ENCODE measurements around the gene ADAM12.

The ADAM12 gene

DNA sequence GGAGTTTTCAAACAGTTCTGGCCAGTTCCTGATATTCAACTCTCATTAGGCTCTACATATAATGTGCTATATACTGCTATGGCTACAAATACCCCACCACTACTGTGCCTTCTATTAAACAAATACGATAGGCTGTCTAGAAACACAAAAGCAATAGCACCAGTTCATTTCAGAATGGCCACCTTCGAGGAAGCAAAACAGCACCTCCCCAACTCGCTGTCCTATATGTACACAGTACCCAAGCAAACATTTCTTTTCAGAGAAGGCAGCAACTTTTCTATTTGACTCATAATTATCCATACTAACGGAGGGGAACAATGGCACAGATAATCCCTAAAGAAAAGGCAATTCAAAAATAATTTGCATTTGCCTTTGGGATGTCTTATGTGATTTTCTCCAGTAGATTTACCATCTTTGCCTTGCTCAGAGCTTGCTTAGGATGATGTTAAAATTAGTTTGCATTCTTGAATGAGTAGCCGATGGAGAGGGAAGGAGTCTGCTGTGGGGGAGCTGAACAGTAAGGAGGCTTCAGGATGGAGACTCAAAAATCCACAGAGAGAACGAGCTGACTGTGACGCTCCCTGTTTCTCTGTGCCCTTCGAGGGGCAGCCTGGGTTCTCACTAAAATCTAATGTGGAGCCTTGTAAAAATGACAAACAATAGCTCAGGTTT is 273.3 kb downstream of the ADAM12 start:
- no peak for DNase-seq (ENCODE audit: low read depth in 2 of 2)

DNA sequence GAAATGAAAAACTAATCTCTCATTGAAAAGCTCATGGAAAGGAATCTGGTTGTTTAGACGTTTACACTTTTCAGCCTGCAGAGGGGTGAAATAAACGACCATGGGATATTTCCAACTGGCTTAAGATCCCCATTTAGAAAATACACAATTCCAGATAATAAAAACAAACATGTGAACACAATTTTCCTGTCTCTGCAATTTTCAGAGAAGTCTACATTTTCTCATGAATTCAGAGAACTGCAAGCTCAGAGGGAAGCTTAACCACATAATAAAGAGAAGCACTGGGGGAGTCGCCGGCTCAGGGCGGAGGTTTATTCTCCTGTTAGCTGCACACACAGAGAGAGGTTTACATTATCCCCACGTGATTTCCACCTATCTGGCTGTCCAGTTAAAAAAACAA is 276.8 kb downstream of the ADAM12 start:
- DNase-seq (ENCODE audit: low read depth in 2 of 2): no peak

DNA sequence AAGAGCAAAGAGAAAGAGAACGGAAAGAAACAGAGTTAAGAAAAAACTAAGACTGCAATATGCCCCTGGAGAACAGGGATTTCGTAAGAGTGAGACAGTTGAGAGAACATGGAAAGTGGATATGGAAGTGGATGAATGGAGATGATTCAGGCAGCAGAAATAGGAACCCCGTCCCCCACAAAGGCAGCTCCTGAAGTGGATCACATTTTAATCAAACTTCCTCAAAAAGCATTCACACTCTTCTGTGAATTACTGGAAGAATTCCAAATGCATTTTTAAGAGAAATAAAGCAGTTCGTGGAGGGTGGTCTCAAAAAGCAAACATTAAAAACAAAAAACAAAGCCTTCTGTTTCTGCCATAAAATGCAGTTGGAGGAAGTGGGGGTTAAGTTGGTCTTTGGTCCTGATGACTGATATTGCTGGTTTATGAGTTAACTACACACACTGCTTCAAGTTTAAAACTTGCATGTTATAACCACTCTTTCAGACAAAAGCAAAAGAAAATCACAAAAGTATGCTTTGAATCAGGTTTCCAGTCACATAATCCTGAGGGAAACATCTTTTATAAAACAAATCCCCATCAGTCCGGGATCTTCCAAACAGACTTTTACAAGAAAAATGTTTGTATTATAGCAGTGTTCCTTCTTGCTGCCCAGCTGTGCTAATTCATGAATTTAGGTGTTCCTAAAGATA is 277.6 kb downstream of the ADAM12 start:
- DNase-seq (ENCODE audit: low read depth in 2 of 2): no peak

DNA sequence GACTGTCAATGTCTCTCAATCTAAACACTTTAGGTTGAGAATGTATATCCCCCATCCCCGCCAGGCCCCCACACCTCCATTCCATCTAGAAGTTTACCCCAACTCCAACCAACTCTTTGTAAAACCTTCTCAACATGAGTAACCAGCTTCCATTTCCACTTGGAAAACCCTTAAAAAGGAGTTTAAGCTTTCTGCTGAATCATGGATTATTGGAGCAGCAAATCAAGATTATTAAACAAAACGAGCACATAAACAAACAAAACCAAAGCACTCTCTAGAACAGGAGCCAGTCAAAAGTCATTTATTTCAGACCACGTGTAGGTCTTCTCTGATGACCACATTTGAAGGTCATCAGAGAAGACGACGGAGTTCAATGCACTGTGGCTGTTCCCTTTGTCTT is 278.4 kb downstream of the ADAM12 start:
- no peak for DNase-seq (ENCODE audit: low read depth in 2 of 2)

DNA sequence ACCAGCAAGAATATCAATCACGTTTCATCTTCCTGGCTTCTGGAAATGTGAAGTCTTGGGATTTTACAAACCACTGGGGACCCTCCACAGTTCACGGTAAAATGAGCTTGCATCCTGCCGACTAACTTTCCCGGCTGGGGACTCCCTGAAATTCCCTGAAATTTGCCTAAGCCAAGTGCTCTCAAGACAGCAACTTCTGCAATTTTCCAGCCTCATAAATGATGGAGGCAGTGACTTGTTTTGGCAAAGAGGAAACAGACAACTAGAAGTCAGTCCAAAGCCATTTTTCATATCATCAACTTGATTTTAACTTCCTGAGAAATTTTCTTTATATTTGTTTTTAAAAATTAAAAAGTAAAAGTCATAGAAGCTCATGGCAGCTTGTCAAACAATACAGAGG is 279.6 kb downstream of the ADAM12 start:
- no peak for DNase-seq (ENCODE audit: low read depth in 2 of 2)

DNA sequence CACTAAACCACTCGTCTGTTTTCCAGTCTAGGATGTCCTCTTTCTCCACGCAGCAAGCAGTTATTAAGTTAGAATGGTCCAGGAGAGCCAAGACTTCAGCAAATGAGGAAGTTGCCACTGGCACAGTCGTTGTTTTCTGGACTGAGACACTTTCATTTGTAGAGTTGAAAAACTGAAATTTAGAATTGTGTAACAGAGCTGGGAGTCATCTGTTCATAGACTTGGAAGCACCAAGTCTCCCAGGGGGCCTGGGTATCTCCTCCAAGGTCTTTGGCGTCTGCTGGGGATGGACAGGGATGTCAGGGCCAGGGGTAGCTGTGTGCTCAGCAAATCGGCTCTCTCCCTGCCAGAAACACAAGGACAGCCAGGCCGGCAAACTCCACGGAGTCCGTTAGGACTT is 283.5 kb downstream of the ADAM12 start:
- DNase-seq (ENCODE audit: low read depth in 2 of 2): no peak

DNA sequence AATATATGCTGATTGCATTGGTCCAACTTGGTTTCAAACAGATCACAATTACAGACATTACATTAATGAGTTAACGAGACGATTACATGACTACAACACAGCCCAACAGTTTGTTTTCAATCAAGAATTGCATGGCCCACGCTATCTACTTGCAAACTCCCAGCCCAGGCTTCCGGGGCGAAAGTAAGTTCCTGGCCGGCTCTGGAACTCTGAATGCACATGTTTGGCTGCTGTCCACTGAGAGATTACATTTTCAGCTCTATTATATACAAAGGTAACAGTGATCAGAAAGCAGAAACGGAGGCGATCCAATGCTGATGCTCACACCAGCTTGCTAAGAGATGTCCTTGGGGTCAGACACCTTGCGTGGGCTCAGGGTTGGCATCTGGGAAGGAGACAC is 285.6 kb downstream of the ADAM12 start:
- no peak for DNase-seq (ENCODE audit: low read depth in 2 of 2)

DNA sequence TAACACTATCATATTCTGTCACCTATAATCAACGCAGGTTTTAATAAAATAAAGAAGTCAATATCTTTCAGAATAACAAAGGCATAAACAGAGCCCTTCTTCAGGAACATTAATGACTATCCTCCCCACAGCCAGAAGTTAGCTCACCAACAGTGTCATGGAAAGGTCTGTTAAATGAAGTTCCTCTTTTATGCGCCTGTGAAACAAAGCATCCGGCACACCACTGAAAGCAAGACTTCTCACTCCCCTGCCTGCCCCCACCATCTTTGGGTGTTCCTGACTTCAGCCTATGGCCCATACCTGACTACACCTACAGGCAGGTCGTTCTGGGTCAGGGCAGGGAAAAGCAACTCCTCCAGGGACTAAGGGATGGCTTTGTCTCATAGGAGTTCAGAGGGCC is 286.5 kb downstream of the ADAM12 start:
- no peak for DNase-seq (ENCODE audit: low read depth in 2 of 2)

DNA sequence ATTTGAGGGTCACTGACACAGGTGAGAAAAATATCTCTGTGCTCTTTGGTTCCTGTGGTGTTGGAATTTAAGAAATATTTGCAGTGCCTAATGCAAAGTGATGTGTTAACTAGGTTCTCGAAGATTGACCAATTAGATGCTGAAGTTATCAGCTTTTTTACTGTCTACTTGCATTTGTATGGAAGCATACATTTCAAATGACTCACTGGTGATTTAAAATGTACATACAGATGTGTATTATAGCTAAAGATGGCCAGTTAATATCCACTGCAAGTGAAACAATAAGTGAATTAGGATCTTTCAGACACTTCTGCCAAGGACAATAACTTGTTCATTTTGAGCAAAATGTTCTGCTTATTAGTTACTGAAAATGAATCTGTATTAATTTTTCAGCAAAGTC is 287.0 kb downstream of the ADAM12 start:
- no peak for DNase-seq (ENCODE audit: low read depth in 2 of 2)

DNA sequence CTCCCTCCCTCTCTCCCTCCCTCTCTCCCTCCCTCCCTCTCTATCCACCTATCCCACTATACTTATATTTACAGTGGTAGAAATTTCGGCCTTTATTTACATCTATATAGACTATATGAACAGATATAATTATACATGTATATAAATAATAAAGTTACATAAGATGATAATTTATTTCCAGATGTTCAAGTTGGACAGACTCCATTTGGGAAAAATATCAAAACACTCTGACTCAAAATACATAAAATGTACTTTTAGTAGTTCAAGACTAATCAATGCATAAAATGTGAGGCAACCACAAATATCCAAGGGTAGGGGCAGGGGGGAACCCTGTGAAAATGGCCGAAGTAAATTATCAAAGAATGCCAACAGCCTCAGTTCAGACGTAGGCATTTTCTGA is 288.9 kb downstream of the ADAM12 start:
- DNase-seq (ENCODE audit: low read depth in 2 of 2): no peak

DNA sequence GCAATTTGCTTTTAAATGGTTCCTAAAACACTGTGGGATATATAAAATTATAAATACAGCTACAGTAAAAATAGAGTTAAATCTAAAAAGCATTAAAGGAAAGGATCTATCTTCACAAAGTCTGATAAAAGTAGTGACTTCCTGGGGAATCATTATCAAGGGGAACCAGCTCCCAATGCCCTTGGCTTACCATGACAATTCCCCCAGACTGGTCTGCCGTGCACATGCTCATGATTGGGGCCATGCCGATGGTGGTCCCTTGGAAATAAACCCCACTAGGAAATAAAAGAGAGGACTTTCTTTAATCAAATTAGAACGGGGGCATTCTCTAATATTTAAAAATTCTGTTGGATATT is 290.1 kb downstream of the ADAM12 start:
- DNase-seq (ENCODE audit: low read depth in 2 of 2): no peak

DNA sequence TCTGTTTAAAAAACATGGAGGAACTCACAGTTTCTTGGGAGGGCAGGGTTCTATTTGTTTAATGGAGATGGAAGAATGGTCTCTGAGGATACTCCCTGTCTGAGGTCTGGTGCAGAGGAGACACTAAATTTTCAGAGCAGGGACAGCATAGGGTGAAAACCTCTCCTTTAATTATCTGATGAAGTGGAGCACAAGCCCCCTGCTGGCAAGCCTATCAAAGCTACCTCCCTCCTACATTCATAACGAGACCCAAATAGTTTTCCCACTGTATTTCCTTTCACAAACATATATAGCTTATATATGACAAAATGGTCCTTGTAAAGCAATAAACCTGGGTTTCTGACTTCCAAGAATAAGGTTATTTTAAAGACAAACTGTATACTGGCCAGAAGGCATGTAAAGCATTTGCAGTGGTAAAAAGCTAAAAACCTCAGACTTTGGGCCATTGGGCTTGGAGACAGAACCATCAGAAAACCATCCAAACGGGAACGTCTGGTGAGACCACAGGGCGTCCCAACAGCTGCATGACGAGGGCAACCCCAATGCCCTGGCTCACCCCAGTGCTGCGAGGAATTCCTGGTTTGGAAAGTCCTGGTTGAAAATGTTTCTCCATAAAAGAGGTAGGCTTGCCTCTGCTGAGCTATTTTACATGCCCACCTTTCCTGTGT is 290.6 kb downstream of the ADAM12 start:
- no peak for DNase-seq (ENCODE audit: low read depth in 2 of 2)

DNA sequence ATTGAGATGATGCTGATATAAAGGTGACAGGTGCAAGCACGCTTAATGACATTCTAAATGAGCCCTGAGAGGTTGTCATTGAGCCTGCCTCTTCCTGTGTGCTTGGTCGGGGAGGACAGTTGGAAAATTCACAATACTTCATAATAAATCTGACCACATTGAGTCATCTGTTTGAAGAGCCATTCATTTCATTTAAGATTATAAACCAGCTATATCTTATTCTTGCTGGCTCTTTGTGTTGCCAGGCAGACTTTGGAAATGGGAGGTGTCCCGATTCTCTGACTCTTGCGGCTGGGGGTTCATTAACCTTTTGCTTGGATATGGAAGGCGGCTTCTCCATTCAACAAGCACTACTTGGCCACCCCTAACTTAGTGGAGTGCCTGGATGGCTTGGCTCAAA is 293.7 kb downstream of the ADAM12 start:
- no peak for DNase-seq (ENCODE audit: low read depth in 2 of 2)

DNA sequence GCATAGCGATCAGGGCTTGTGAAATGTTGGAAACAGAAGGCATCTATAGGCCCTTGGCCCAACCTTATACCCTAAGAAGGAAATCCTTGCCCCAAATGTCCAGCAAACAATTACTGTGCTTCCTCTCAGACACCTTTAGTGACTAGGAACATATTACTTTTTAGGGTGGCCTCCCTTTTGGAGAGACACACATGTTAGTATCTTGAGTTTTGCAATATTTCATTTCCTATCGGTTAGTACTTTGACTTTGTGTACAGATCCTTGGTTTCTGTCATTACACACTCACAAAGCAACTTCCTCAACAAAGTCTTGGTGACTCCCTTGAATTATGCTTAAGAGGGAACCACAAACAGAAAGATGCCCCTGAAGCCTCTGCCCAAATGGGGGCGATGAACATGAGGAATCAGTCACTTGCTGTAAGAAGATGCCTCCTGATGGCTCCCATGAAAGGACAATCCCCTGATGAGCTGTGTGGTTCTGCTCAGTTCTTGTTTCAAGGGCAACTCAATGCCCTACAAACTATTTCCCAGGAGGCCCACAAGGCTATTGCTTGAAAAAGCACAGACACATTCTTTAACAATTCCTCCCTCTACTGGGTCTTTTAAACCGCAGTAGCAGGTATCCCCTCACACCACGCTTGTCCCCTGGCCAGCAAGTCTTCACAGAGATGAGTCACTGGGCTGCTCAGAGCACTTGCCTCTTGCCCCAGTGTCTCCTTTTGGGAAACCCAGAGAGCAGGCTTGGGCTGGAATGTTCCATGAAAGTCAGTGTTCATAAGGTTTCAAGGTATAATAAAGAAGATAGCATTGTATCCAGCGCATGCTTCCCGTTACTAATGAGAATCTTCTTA is 295.7 kb downstream of the ADAM12 start:
- no peak for DNase-seq (ENCODE audit: low read depth in 2 of 2)

DNA sequence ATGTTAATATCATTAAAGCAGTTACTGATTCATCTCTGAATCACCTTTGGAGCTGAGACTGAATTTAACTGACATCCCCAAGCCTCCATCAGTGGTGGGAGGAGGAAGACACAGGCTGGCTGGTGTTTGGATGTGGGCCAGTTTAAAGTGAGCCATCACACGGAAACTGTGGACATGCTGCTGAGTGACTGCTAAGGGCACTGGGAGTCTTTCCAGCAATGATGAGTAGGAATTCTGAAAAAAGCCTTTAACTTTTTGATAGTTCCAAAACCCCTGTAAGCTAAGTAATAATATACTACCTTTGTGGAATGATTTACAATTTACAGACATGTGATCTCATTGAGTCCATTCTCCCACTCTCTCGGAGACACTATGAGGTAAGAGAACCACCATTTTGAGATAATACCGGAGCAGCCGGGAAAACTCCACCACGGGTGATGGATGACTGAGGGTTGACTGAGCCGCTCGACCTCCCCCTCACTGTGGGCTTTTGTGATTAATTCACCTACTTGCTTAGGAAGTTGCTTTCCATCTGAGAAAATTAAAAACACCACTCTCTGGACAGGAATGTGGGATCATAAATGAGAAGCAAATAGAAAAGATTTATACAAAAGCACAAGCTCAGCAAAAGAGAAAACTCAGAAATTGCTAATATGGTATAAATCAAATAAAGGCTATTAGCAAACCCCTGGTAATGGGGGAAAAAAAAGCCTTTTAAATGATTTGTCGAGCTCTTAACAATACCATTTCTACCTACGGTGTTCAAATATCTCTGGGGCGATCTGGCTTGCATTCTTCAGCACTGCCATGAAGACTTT is 297.2 kb downstream of the ADAM12 start:
- DNase-seq (ENCODE audit: low read depth in 2 of 2): no peak

DNA sequence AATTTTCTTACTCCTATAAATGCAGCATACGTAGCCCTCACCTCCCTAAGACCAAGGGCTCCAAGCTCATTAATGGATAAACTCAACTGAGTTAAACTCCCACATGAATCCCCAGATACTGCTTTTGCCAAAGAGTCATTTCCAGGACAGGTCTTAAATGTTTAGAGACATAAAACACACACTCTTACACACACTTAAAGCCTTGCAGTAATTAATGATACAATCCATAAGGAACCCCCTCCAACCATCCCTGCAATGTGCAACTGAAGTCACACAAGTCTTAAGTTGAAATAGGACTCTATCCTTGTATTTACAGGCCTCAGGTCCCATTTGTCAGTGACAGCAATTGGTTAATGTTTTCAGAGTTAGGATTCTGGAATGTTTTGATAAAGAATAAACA is 297.8 kb downstream of the ADAM12 start:
- DNase-seq (ENCODE audit: low read depth in 2 of 2): no peak

DNA sequence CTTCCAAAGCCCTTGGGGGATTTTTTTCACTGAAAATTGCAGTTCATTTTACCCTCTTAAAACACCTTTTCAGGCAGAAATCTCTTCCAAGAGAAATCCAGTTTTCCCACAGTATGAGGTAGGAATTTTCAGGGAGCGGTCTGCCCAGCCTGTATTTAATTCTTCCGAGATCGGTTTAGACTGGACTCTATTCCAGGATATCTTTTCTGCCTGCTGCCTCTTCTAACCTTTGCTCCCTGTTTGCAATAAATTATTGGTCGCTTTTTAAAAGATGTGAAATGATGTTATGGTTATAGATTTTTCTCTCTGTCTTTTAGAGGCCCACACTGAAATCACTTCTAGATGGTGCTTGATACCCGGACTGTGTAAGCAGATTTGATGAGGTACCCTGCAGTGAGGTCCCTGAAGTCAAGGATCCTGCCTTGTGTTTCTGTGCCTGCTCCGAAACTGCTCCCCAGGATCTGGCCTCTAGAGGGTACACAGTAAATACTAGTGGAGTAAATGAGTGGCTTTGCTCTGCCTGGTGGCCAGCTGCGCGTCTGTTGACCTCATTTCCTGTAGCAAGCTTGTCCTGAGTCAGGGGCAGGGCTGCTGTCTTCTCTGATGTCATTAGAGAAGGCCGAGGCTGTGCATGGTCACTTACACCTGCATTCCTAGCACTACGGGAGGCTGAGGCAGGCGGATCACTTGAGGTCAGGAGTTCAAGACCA is 300.3 kb downstream of the ADAM12 start:
- no peak for DNase-seq (ENCODE audit: low read depth in 2 of 2)

DNA sequence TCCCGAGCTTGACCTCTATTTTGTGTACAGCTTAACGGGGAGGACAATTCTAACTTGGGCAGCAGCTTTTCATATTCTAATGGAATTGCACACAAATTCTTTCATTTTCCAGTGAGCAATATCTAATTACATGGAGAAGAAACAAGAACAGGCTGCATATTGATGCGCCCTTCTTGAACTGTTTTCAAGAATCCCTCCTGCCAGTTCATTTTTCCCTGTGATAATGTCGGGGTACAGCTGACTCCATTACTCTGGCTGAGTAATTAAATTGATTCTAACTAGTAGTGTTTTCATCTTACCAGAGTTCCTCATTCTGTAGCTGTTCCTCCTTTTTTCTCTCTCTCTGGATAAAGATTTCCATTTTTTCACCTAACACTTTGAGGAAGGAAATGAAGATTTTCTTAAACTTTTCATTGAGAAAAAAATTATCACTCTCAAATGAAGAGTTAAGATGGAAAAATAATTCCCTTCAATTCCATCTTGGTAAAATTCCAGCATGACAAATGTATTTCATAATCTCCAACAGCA is 301.1 kb downstream of the ADAM12 start:
- DNase-seq (ENCODE audit: low read depth in 2 of 2): no peak

DNA sequence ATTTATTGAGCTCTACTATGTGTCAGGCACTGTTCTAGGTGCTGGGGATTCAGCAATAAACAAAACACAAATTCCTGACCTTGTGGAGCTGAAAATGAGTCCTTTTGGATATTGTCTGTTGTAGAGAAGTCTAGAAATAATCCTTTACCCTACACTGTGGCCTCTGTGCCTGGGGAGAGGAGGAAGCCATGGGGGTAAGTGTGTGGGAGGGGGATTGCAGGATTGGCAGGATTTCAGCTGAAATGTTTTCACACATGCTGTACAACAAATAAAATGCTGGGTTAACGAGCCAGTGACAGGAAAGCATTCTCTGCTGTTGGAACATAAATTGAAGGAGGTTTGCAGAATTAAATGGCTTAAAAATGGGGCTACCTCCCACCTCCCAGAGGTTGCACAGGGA is 302.5 kb downstream of the ADAM12 start:
- no peak for DNase-seq (ENCODE audit: low read depth in 2 of 2)

DNA sequence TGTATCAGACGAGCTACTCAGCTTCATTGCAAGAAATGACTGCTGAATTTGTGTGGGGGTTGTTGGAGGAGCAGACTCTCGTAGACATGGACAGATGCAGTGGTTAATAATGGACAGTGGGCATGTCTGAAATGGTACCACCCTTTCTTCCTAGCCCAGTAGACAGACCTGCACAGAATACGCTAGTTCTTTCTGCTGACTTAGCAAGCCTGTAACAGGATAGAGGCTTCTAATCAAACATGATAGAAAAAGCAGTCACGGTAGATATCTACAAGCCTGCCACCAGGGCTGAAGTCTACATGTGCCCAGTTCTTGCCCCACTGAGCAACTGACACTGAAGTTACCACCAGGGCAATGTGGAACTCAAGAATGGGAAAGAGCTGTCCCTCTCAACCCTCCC is 303.9 kb downstream of the ADAM12 start:
- DNase-seq (ENCODE audit: low read depth in 2 of 2): no peak

DNA sequence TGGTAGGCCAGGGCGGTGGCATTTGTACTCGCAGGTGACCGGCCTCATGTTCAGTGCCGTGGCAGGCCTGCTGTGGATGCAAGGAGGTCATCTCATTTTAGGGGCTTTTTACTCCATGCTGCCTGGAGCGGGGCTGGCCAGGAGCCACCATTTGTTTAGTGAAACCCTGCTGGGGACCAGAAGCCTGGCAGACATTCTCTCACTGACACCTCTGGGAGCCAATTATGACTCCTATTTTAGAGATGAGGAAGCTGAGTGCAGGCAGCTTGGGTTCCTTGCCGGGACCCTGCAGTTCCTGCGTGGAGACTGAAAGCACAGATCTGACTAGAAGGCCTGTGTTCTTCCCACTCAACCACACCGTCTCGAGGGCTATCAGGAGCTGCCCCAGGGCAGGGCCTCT is 305.3 kb downstream of the ADAM12 start:
- no peak for DNase-seq (ENCODE audit: low read depth in 2 of 2)

All from stimulated activated CD4-positive, alpha-beta T cell treated with anti-CD3 and anti-CD28 coated beads, Interleukin-1b, Interleukin-23, amount 100 ng/mL, for 4 hours (primary cell).